Hematopoietic multipotent progenitor cell treated with erythropoietin and hydrocortisone succinate and interleukin-3 and kit ligand, for 6 days (in vitro differentiated cells): ENCODE measurements around the gene ASZ1.

Experiments
- DNase-seq: peaks from one replicate; pipeline ENCODE4 v3.0.0-alpha.2; 2015

The ASZ1 gene

DNA sequence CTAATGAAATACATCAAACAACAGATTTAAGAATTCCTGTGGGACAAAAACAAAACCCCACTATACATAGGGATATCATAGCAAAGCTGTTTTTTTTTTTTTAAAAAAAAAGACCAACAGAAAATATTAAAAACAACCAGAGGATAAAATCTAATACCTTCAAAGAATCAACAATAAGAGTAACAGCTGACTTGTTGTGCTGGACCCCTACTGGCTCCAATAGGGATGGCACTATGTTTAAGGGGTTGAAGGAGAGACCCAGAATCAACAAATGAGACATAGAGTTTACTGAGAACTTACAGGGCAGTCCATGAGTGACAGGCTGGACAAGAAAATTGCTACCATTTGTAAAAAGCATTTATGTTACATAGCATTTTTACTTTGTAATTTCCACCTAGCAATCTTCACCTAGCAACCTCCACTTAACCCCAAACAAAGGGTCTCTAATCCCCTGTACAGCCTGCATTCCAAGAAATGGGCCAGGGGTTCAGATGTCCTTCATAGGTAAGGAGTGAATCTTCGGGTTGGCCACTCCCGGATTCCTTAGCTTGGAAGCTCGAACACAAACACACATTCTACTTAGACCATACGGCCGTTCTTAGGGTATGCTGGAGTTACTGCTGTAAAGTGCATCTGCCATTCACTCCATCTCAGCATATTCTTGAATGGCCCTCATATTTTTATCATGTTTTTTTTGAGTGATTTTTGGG lies 25.8 kb downstream of the ASZ1 start:
- peak; percentile 4 for DNase-seq

DNA sequence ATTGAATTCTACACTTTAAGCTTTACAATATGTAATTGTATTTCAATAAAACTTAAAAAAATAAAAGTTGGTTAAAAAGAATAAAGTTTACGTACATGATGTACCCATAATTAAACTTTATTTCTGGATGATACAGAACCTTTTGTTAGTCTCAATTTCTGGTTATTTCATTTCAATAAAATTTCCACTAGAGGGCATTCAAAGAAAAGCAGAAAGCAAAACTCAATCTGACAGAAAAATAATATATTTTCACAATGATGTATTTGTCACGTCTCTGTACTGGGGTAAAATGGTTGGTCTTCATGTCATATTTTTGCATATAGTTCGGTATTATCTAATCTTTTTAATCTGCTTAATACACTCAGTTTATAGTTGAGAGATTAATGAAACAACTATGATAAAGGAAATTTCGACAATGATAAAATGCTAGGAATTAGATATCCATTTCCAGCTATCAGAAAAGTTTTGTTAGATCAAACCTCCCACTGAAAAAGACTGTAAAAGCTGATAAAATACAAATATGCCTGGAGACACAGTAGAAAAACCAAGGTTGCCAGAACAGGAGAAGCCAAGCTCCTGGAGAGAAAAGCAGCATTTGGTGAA lies 27.4 kb downstream of the ASZ1 start:
- DNase-seq = peak; percentile 27

DNA sequence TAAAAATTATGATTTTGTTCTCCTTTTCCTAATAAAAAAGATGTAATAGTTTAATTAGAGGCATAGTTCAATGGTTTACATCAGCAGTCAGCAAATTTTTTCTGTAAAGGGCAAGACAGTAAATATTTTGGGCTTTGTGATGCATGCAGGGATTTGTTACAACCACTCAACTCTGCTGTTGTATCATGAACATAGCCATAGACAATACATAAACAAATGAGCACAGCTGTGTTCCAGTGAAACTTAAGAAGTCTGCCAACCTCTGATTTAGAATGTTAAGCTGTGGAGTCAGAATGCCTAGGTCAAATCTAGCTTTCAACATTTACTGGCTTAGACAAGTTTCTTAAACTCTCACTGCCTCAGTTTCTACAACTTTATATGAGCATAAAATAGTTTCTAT lies 31.6 kb downstream of the ASZ1 start:
- no peak for DNase-seq

DNA sequence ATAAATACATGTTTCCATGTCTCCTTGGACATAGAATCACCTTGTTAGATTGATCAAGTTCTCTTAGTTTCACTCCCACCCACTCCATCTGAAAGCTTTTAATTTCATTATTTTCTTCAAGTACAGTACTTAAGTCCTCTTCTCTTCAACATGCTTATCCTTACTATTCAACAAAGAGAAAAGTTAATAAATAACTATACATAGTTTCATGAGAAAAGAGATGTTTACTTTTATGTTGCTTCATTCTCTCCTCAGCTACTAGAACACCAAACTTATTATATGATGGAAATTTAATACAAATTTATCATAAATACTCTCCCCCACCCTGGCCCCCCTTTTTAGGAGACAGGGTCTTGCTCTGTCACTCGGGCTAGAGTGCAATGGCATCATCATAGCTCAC lies 33.5 kb downstream of the ASZ1 start:
- DNase-seq = no peak

DNA sequence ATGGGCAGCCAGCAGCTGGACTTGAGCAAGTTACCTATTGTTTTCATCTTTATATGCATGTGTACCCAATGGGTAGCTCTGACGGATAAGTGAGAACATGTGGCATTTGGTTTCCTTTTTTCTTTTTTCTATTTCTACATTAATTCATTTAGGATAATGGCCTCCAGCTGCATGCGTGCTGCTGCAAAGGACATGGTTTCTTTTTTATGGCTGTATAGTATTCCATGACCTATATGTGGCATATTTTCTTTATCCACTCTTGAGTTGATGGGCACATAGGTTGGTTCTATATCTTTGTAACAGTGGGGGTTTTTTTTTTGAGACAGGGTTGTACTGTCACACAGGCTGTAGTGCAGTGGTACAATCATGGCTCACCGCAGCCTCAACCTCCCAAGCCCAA lies 37.4 kb downstream of the ASZ1 start:
- no peak for DNase-seq

DNA sequence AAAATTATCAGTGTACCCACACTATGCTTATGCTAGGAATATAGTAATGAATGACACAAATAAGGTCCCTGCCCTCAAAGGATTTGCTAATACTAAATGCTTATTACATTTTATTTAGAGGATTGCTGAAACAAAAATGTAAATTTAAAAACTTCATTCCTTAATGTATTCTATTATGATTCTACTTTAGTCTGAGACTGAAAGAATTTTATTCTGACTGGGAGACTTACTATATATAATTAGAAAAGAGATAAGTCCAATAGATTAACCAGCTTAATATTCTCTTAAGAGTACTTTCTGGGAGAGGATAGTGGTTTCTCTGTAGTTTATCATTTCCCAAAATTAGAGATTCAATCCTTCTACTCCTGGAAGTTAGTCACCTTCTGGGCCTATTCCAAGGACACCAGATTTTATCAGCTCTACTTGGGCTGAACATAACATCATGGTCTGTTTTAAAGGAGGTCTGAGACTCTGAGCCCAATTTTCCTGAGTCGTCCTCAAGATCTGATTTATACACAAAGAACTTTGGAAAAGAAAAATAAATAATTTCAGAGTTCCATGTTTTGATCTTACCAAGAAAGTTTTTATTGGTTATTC lies 41.1 kb downstream of the ASZ1 start:
- DNase-seq = no peak

DNA sequence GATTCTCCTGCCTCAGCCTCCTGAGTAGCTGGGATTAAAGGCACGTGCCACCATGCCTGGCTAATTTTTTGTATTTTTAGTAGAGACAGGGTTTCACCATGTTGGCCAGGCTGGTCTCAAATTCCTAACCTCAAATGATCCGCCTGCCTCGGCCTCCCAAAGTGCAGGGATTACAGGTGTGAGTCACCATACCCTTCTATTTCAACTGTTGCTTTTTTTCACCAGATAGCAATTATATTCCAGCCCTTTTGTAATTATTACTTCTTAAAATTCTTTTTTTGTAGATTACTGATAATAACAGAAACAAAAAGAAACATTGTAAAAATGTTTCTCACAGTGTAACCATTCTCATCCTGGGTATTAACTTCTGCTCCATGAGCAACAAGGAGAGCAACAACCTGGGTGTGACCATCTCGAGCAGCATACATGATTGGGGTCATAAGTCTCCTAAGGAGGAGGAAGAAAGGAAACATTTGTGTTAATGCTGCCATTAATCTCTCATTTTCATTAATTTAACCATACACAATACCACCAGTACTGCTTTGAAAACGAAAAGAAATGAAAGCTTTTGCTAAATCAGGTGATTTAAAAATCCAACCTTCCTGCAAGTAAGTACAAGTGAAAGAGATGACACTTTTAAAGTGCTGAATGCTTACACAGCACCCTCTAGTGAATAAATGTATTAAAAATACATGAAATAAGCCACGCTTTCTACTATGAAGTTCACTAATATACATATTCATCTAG lies 41.8 kb downstream of the ASZ1 start:
- peak; percentile 62 for DNase-seq

DNA sequence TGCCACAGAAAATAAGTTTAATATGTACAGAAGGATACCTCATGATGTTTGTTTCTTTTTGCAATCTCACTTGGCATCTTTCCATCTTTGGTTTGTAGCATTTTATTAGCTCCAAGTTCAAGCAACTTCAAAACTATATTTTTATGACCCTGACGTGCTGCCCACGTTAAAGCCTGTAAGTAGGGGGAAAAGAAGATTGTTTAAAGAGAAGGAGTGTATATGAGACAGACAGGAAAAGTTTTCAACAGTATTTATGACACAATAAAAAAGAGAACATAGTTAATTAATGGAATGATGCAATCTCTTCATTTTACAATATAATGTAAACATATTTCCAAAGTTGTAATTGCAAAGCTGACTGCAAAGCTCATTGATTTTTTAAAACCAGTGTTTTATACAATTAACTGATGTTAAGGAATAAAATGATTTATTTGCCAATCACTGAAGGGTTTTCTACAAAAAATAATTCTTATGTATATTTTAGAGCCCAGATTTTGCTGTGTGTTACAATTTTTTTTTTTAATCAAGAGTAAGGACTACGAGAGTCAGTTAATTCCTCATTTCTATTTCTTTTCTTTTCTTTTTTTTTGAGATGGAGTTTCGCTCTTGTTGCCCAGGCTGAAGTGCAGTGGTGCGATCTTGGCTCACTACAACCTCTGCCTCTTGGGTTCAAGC lies 42.5 kb downstream of the ASZ1 start:
- no peak for DNase-seq

DNA sequence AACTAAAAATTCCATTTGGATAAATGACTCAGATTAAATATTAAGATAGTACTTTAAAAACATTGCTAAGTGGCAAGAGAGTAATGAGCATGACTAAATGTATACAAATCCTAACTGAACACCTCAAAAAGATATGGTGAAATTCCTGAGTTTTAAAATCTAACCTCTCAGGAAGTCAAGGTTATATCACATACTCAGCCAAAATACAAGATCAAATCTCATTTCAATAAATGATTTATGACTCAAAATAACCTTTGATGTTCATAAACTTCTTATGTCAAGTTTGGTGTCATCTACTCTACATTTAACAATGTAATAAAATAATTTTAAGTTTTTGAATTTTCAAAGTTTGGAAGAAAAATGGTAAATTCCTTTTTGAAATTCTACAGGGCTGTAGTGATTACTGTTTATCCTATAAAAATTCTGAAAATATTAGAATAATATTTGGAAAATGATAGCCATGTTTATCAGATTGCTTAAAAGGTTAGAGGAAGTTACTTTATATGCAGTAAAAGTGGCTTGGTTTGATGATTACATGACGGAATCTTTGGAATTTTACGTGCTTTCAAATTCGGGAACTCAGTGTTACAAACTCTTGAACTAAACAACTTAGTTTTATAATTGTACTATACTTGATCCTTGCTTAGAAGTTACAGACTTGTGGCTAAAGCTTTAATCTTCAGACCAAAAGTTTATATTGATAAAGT lies 43.7 kb downstream of the ASZ1 start:
- no peak for DNase-seq

DNA sequence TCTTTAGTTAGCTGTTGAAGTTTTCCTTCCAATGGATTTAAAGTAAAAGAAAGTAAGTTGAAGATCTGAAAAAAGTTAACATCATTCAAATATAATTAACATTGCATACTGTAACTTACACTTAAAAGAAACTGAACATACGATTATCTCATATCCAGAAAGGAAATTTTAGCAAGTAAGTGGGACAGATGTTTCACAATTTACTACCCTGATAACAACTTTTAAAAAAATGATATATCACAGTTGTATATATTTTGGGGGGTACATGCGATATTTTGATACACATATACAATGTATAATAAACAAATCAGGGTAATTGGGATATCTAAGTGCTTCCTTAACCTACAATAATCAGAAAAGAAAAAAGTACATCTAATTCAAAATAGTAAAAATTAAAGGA lies 44.2 kb downstream of the ASZ1 start:
- DNase-seq = no peak

DNA sequence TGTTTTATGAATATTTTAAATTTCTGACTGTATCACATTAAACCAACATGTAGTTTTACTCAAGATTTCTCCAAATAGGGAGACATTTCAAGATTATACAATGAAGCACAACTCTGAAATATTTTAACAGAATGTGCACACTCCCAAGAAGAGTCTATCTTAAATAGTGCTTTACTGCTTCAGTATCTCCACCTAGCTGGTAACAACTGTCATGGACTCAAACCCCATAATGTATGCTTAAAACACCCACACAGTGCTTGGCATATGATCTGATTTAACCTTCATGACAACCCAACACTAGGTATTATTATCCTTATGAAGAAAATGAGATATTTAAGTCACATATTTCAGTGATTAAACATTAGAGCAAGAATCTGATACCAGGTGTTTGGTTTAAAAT lies 45.9 kb downstream of the ASZ1 start:
- DNase-seq = no peak

DNA sequence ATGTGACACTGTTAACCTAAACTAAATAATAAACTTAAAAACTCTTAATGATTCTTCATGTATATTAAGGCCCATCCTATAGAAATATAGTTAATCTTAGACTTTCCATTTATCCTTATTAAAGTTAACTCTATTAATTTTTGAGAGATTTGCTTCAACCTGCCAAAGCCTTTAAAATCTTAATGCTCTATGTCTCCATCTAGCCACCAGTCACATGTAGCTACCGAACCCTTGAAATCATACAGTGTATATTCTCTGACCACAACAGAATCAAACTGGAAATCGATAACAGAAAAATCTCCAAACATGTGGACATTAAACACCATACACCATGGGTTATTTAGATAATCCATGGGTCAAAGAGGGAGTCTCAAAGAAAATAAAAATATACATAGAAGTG lies 51.9 kb downstream of the ASZ1 start:
- peak; percentile 13 for DNase-seq

DNA sequence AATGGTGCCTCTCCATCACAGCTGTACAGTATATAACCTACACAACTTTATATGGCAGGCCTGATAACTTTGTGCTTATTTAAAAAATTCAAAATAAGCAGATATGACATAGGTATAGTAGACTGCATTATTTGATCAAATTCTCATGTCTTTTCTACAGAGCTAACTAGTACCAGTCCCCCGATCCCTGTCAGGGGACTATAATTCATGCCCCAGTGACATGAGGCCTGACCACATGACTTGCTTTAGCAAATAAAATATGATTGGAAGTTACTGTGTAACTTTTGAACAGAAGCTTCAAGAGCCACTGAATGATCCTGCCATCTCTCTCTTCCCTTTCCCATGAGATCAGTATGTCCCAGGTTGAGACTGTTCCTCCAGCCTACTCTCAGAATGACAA lies 55.2 kb downstream of the ASZ1 start:
- no peak for DNase-seq

DNA sequence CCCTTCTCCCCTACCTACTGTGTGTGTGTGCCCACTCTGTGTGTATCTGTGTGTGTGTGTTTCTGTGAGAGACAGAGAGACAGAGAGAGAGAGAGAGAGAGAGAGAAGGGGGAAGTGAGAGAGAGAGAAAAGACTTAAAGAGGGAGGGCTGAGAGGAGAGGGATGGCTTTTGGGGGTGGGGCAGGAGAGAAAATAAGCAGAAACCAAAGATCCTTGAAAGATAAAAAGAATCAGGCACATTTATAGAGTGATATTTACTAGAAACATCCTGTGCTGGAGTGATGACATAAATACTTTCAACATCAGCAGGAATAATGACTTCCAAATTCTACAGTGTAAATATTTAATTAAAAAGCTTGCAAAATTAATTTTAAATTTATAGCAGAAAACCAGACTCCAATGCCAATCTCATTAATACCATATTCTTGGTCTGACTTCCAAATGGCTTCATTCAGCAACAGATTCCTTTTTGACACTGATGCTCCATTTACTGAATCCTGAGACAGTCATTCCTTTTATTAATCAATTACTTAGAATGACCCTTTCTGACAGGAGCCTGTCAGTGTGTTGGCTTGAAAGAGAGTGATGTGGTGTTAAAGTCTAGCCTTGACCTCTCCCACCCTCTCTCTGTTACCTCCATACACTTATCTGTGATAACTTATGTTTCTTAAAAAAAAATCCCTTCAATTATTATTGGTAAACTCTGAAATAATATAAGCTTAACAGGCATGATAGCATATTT lies 62.8 kb downstream of the ASZ1 start:
- no peak for DNase-seq

DNA sequence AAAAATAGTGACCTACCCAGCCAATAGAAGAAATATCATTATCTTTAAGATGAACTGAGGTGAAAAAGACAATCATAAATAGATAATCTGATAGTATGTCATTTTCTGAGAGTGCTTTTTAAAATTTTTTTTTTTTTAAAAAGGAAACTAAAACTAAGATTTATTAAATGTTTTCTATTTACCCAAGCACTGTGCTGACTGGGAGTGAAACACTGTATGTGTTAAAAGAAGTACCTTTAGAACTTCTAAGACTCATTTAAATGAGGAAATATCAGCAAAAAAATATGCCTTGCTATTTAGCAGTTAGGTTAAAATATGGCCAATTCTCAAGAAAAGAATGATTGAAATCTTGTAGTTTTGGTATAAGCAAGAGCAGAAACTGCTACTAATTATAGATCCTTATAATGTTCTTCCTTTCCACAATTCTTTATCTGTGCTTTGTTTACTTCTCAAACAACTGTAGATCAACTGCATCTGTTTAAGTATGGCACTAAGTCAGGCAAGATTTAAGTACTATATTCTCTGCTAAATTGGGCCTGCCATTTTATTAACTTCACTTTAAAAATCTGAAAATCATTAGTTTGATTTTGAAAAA lies 64.9 kb downstream of the ASZ1 start:
- no peak for DNase-seq

DNA sequence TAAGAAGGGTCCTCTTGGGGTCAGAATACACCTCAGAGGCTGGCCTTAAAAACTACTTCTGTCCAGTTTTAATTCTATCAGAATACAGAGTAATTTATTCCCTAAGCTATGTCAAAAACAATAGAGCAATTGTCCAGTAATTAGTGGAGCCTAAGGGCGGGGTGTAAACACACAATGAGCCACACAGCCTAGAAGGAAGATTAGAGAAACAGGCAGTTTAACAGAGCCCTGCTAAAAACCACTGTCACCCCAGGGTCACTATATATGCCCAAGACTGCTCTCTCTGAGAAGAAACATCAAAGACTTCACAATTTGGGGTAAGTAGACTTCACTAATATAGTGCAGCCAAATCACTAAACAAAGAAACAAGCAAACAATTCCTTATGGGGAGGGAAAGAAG lies 77.3 kb downstream of the ASZ1 start:
- DNase-seq = no peak

DNA sequence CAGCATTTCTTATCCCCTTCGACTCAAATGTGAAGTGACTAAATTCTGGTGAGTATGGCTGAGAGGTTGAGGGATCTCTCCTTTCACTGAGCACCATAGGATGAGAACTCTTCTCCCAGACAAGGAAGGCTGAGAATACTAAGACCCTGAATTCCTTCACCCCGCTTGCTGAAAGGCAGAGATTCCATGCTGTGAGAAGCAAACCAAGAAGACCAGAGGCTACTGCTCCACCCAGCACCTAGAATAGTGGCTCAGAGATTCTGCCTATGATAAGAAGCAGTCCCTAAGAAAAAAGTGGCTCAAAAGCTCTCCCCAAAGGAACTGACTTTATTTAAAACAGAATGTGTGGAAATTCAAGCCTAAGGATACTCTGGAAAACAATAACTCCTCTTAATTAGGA lies 77.7 kb downstream of the ASZ1 start:
- no peak for DNase-seq

DNA sequence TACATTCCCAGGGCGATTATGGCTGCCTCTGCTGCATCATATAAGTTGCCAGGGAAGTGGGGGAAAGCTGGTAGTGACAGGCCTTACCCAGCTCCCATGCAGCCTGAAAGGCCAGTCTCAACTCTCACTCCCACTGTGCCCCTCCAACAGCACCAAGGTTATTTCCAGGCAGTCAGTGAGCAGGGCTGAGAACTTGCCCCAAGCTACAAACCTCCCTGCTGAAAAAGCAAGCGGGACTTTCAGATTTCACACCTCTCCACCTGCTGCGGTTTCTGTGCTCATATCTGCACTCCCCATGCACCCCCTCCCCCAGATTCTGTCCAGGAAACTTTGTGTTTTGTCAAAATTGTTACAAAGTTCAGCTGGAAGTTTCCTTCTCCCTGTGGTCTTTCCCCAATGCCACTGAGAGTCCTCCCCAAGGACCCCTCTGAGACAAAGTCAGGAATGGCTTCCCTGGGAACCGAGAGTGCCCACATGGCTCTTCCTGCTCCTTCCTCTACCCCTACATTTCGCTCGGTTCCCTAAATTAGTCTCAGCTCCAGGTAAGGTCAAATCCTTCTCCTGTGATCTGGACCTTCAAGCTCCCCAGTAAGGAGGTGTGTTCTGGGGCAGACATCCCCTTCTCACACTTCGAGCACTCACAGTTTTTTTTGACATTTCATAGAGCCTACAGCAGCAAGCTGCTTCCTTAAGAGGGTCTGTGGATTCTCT lies 79.2 kb downstream of the ASZ1 start:
- DNase-seq = no peak

DNA sequence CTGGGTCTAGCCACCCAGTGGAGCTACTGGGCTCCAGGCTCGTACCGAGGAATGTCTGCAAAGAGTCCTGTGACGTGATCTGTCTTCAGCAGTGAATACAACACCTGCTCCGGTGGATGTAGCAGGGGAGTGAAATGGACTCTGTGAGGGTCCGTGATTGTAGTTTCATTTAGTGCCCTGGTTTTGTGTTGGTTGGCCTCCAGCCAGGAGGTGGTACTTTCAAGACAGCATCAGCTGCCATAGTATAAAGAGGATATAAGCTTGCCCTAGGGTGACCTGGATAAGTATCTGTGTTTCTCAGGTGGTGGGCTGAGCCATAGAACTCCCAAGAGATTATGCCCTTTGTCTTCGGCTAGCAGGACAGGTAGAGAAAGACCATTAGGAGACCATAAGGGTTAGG lies 79.8 kb downstream of the ASZ1 start:
- DNase-seq = no peak

DNA sequence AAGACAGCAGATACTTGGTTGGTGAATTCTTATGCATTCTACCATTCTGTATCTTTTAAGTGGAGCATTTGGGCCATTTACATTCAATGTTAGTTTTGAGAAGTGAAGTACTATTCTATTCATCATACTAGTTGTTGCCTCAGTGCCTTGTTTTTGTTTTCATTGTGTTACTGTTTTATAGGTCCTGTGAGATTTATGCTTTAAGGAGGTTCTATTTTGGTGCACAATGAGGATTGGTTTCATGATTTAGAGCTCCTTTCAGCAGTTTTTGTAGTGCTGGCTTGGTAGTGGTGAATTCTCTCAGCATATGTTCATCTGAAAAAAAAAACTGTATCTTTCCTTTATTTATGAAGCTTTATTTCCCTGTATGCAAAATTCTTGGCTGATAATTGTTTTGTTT lies 81.1 kb downstream of the ASZ1 start:
- DNase-seq = no peak

DNA sequence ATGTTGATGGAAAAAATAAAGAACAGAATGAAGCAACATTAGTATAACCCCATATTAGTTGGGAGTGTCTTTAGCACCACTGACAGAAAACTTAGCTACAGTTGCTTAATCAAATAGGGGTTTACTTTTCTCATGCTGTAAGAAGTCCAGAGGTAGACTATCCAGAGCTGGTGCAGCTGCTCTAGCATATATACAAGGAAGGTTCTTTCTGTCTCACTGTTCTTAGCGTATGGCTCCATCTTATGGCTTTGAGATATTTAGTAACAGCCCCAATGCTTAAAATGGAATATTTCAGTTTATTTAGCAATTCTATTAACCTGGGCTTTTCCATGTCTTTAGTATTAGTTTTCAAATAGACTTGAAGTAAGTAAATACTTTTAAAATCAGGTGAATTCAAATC lies 89.3 kb downstream of the ASZ1 start:
- no peak for DNase-seq
